A549 treated with ZK216348 at 1 μM for 4 hours (cell line): ENCODE data around the gene ZNF185. TPM values are rescaled to one million over a fixed set of nuclear protein-coding genes. Genes with fewer than 3 reads are reported as not detected.

ENCODE experiments used
- total RNA-seq: library from RNA; stranded (reverse); fragments of 200-300 nt; extraction: Qiagen RNA extraction; gene quantifications from 5 replicates; pipeline ENCODE4 v1.2.3, GENCODE V29; 2022; ENCODE audit warnings: low read depth

The ZNF185 gene
- 6.7 to 8.8 TPM (median 7.8 TPM) in 5 replicates for total RNA-seq

GRCh38 chrX:152897222-152898131 is at the start of gene ZNF185:
Gene ZNF185 (plus strand): TSS chrX:152898067. CDS start chrX:152914490, 16,423 bp downstream.

Other genes starting within 250 kb of the ZNF185 start
- gene MAGEA3, start 199.3 kb upstream of the ZNF185 start, total RNA-seq, result 2.5 to 3.5 TPM (median 2.7 TPM) in 5 replicates
- not detected in 5 replicates for gene CSAG2, start 188.8 kb upstream of the ZNF185 start, total RNA-seq
- 0.12 to 0.21 TPM in 2 of 5 replicates, not detected in the others for gene MAGEA2B, start 183.4 kb upstream of the ZNF185 start, total RNA-seq
- 0.34 to 0.46 TPM in 2 of 5 replicates, not detected in the others for gene CSAG1, start 164.3 kb upstream of the ZNF185 start, total RNA-seq
- gene MAGEA12, start 164.3 kb upstream of the ZNF185 start, total RNA-seq, result 0.11 to 0.13 TPM (median 0.12 TPM) in 3 of 5 replicates, not detected in the others
- not detected in 5 replicates for gene MAGEA2, start 144.2 kb upstream of the ZNF185 start, total RNA-seq
- not detected in 5 replicates for gene CSAG3, start 138.8 kb upstream of the ZNF185 start, total RNA-seq
- 10.4 to 13.2 TPM (median 11.9 TPM) in 5 replicates for gene MAGEA6, start 128.4 kb upstream of the ZNF185 start, total RNA-seq
- gene CETN2, start 67.3 kb upstream of the ZNF185 start, total RNA-seq, result 69.0 to 113 TPM (median 72.2 TPM) in 5 replicates
- 40.0 to 44.4 TPM (median 41.9 TPM) in 5 replicates for gene NSDHL, start 67.0 kb upstream of the ZNF185 start, total RNA-seq
- not detected in 5 replicates for gene PNMA5, start 96.0 kb downstream of the ZNF185 start, total RNA-seq
- gene PNMA3, start 158.4 kb downstream of the ZNF185 start, total RNA-seq, result 0.07 to 0.31 TPM (median 0.20 TPM) in 5 replicates
- 2.9 to 6.2 TPM (median 4.6 TPM) in 5 replicates for gene PNMA6A, start 174.4 kb downstream of the ZNF185 start, total RNA-seq